AG04449 (cell line): ENCODE data around the gene LINGO1.

Source experiments
- CTCF ChIA-PET: fragments of 350-600 bp; formaldehyde crosslinking; extraction: SDS; loops from one replicate; lab custom pipeline; 2021; ENCODE audit warnings: antibody characterized with exemption; lab: Yijun Ruan, JAX
- POLR2A ChIA-PET: fragments of 400-600, 350-600 bp; formaldehyde crosslinking; extraction: SDS; loops from one replicate; lab custom pipeline; 2020; ENCODE audit warnings: antibody characterized with exemption, inconsistent platforms; lab: Yijun Ruan, JAX
- DNase-seq: peaks from one replicate; pipeline ENCODE4 v3.0.0-alpha.2; 2010; ENCODE audit warnings: low read depth, low spot score
- H3K4me3 ChIP-seq: 2 replicates; pipeline ENCODE4 v1.5.1; 2011; ENCODE audit warnings: low read depth, mild to moderate bottlenecking, control low read depth, low read length
- CTCF ChIP-seq: IDR thresholded peaks from one replicate; pipeline ENCODE4 v1.5.1; 2011; ENCODE audit warnings: mild to moderate bottlenecking, moderate library complexity, low read length, control low read depth, inconsistent platforms; ENCODE audit not compliant: insufficient read depth; ENCODE audit errors: missing control alignments

Gene LINGO1

GRCh38 chr15:77632534-77633133 is at the start of gene LINGO1:
TSS of gene LINGO1 (minus strand) at chr15:77632912. CDS start at chr15:77632315, 597 bp downstream.
- DNase-seq = no peak
- POLR2A ChIA-PET = no interaction called here

GRCh38 chr15:77681362-77681761 is 48.6 kb upstream of the LINGO1 start:
- no peak for DNase-seq
- no peak overlapping the region for H3K4me3 ChIP-seq
- ChIA-PET CTCF (no interaction called here), POLR2A (no interaction called here)
- TF ChIP-seq CTCF = no peak

More at GRCh38 chr15:77632534-77633133, at the start of gene LINGO1:
- no peak for TF ChIP-seq CTCF
- H3K4me3 ChIP-seq = peak within 1 kb of the TSS; percentile 52
- CTCF ChIA-PET = interaction anchor here (0.6 to 4.6 kb wide), 57 partner anchors 12 to 695 kb away, joined by 3 to 161 read pairs (median 4); no protein-coding TSS in a partner anchor

DNA sequence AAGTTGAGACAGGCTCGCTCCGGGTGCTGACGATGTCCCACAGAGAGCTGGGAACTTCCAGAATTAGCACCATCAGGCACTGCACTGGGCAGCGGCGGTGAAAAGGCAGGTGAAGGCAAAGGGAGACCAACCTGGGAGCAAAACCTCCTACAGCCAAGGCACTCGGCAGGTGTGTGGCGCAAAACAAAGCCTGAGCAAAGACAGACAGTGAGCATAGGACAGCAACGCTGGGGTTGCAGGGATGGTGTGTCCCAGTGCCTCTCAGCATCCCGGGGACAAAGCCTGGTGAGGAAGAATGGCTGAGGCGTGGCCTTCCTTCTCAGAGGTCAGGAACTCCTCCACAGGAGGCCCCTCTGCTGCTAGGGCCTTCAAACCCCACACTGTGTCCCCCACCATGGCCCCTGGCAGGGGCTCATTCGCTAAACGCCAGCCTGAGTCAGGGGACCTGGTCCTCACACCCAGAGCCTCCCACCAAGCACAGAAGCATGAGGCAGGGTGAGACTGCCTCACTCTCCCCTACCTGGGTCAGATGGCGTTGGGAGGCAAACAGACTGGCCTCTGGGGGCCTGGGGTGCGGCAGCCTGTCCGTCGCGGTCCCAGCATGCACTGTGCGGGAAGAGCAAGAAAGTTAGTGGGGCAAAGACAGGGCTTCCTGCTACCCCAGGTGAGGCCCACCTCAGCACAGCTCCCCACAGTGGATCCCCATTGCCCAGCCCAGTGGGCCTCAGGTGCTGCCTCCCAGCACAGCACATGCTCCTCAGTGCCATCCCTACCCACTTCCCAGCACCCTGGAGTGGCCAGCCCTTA is 44.1 kb upstream of the LINGO1 start:
- no peak overlapping the region for H3K4me3 ChIP-seq
- POLR2A ChIA-PET = no interaction called here
- TF ChIP-seq CTCF = no peak
- no peak for DNase-seq
- CTCF ChIA-PET = no interaction called here

DNA sequence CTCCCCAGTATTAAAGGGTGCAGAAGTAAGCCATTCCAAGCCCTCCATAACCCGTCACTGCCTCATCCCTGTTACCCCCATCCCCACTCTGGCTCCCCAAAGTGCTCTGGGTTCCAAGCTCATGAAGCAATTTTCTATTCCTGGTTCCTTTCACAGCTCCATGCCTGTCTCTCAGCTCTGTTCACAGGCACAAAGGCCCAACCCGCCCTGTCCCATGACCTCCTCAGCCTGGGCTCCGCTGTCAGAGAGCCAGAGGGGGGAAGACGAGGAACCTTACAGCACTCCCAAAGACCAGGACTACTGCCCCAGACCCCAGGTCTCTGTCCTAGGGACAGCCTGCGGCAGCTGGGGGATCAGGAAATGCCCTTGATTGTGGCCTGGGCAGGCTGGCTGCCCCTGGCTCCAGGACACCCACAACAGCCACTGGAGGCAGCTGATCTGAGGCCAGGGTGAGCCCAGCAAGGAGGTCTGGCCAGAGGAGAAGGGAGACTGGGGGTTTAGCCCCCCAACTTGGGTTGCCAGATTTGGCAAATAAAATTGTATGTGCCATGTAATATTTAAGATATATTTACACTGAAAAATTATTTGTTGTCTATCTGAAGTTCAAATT is 43.2 kb upstream of the LINGO1 start:
- ChIA-PET CTCF (no interaction called here), POLR2A (no interaction called here)
- no peak for TF ChIP-seq CTCF
- H3K4me3 ChIP-seq = no peak overlapping the region
- DNase-seq = no peak

DNA sequence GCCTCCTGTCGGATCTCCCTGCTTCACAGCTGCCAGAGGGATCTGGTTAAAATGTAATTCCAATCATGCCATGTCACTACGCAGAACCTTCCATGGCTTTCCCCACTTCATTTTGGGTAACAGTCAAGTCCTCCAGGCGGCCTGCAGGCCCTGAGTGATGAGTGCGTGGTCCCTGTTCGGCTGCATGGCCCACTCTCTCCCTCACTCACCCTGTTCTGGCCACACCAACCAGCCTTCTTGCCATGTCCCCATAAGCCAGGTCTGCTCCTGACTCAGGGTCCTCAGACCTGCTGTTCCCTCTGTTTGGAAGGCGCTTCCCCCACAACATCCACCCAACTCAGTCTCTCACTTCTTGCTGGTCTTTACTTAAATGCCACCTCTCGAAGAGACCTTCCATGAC is 41.6 kb upstream of the LINGO1 start:
- DNase-seq = no peak
- no peak overlapping the region for H3K4me3 ChIP-seq
- ChIA-PET CTCF (interaction anchor here (1.1 kb wide), 1 partner anchor 17 kb away, joined by 3 read pairs; no protein-coding TSS in a partner anchor), POLR2A (no interaction called here)
- TF ChIP-seq CTCF = no peak

GRCh38 chr15:77673866-77674265 is 41.2 kb upstream of the LINGO1 start:
- CTCF ChIA-PET = no interaction called here
- DNase-seq = no peak
- no peak for TF ChIP-seq CTCF
- POLR2A ChIA-PET = no interaction called here
- no peak overlapping the region for H3K4me3 ChIP-seq
